CD4-positive, alpha-beta T cell treated with Interleukin-6 at 100 ng/mL for 8 hours (primary cell): ENCODE data around the gene CPB2.

Source experiments
- DNase-seq: peaks from one replicate; pipeline ENCODE4 v3.0.0-alpha.2; 2020; ENCODE audit warnings: mixed read lengths, low spot score

The CPB2 gene

GRCh38 chr13:46126552-46127357 lies 21.9 kb upstream of the CPB2 start:
- DNase-seq: peak; percentile 67

- DNase-seq: no peak
These were observed 21.2 kb upstream of the CPB2 start for GRCh38 chr13:46126056-46126455.

GRCh38 chr13:46124967-46125933 lies 20.4 kb upstream of the CPB2 start:
- peak; percentile 9 for DNase-seq

GRCh38 chr13:46124531-46124966 lies 19.7 kb upstream of the CPB2 start:
- DNase-seq: peak; percentile 17

- DNase-seq: no peak
These were observed 17.5 kb upstream of the CPB2 start for GRCh38 chr13:46122304-46122703.

- no peak for DNase-seq
These were observed 16.8 kb upstream of the CPB2 start for GRCh38 chr13:46121597-46122163.

GRCh38 chr13:46121033-46121432 lies 16.2 kb upstream of the CPB2 start:
- DNase-seq: no peak

- no peak for DNase-seq
These were observed 15.2 kb upstream of the CPB2 start for GRCh38 chr13:46119883-46120614.

- no peak for DNase-seq
These were observed 12.0 kb upstream of the CPB2 start for GRCh38 chr13:46116653-46117502.

GRCh38 chr13:46114613-46115012 lies 9.8 kb upstream of the CPB2 start:
- DNase-seq: no peak

GRCh38 chr13:46113596-46113995 lies 8.8 kb upstream of the CPB2 start:
- DNase-seq: no peak

- DNase-seq: no peak
These were observed 6.3 kb upstream of the CPB2 start for GRCh38 chr13:46111151-46111550.

- DNase-seq: no peak
These were observed 4.6 kb upstream of the CPB2 start for GRCh38 chr13:46109451-46109850.

GRCh38 chr13:46106839-46107371 lies 2.1 kb upstream of the CPB2 start:
- DNase-seq: no peak

GRCh38 chr13:46103037-46103436 lies 1.8 kb downstream of the CPB2 start:
- no peak for DNase-seq

- DNase-seq: no peak
These were observed 2.6 kb downstream of the CPB2 start for GRCh38 chr13:46102255-46102605.

GRCh38 chr13:46101484-46102254 lies 3.2 kb downstream of the CPB2 start:
- no peak for DNase-seq

GRCh38 chr13:46101002-46101401 lies 3.8 kb downstream of the CPB2 start:
- no peak for DNase-seq

- no peak for DNase-seq
These were observed 4.5 kb downstream of the CPB2 start for GRCh38 chr13:46100191-46100815.
